MCF 10A (cell line): ENCODE measurements around the gene RFC1. TPM values are rescaled to one million over a fixed set of nuclear protein-coding genes. Genes with fewer than 3 reads are reported as not detected.

Source experiments
- BruUV-seq: library from RNA; stranded (reverse); fragments of 400-500 nt; replicated peaks from 2 replicates; lab custom pipeline; 2021; lab: Mats Ljungman, UMichigan
- CTCF ChIA-PET: fragments of 300-600 bp; sonication (Branson Sonifier 250); formaldehyde crosslinking; extraction: SDS; loops from one replicate; lab custom pipeline; 2021; ENCODE audit warnings: antibody characterized with exemption, inconsistent platforms; lab: Yijun Ruan, JAX
- POLR2A ChIA-PET: fragments of 300-600, 350-650 bp; sonication (Branson Sonifier 250); formaldehyde crosslinking; extraction: SDS; loops from one replicate; lab custom pipeline; 2020; ENCODE audit warnings: antibody characterized with exemption, inconsistent platforms; lab: Yijun Ruan, JAX
- DNase-seq: peaks from one replicate; pipeline ENCODE4 v3.0.0-alpha.2; 2018; ENCODE audit not compliant: unreplicated experiment
- H3K27ac Mint-ChIP-seq: one replicate; pipeline ENCODE4 v1.8.0; 2022; ENCODE audit warnings: mild to moderate bottlenecking, low read depth, mixed read lengths; ENCODE audit not compliant: unreplicated experiment
- H3K27me3 Mint-ChIP-seq: one replicate; pipeline ENCODE4 v1.8.0; 2022; ENCODE audit warnings: mixed read lengths; ENCODE audit not compliant: insufficient read depth, unreplicated experiment
- H3K36me3 Mint-ChIP-seq: one replicate; pipeline ENCODE4 v1.8.0; 2022; ENCODE audit warnings: mild to moderate bottlenecking, moderate library complexity, mixed read lengths; ENCODE audit not compliant: insufficient read depth, unreplicated experiment
- H3K4me1 Mint-ChIP-seq: one replicate; pipeline ENCODE4 v1.8.0; 2022; ENCODE audit warnings: mixed read lengths; ENCODE audit not compliant: insufficient read depth, unreplicated experiment
- H3K4me3 Mint-ChIP-seq: one replicate; pipeline ENCODE4 v1.8.0; 2022; ENCODE audit warnings: mild to moderate bottlenecking, moderate library complexity, mixed read lengths; ENCODE audit not compliant: unreplicated experiment
- H3K9me3 Mint-ChIP-seq: one replicate; pipeline ENCODE4 v1.8.0; 2022; ENCODE audit warnings: mixed read lengths; ENCODE audit not compliant: unreplicated experiment
- intact Hi-C: fragments of 100-400 bp; cut with micrococcal nuclease; formaldehyde crosslinking; loops from 2 replicates; pipeline ENCODE4 v1.14.1; 2022
- total RNA-seq: library from RNA; stranded (reverse); gene quantifications from 2 replicates; pipeline ENCODE4 v1.2.3, GENCODE V29; 2022
- TF ChIP-seq, protein P1 (sequence below): fragments of 200-600 bp; IDR thresholded peaks from one replicate; pipeline ENCODE4 v1.8.0; 2022; ENCODE audit warnings: antibody characterized with exemption, mild to moderate bottlenecking; ENCODE audit not compliant: unreplicated experiment

The RFC1 gene
- total RNA-seq, 1 experiment from 2014 or later, result 99.5 TPM

DNA sequence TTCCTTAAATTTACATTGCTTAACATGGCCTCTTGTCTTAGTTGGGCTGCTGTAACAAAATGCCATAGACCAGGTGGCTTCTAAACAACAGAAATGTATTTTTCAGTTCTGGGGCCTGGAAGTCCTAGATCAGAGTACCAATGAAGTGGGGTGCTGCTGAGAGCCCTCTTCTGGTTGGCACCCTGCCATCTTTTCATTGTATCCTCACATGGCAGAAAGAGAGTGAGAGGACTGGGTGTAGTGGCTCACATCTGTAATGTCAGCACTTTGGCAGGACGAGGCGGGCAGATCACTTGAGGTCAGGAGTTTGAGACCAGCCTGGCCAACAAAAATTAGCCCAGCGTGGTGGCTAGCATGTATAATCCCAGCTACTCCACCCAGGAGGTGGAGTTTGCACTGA lies 28.5 kb upstream of the RFC1 start:
- no peaks in the 10 kb centered on the region for H3K9me3 Mint-ChIP-seq
- ChIA-PET CTCF (no interaction called here), POLR2A (no interaction called here)
- no peak overlapping the region for H3K4me3 Mint-ChIP-seq
- BruUV-seq, result no TSS peak
- H3K4me1 Mint-ChIP-seq, result no peaks in the 10 kb centered on the region
- intact Hi-C loops, result no loop called here
- H3K36me3 Mint-ChIP-seq, result no peaks in the 10 kb centered on the region
- DNase-seq, result no peak
- TF ChIP-seq, protein P1, sequence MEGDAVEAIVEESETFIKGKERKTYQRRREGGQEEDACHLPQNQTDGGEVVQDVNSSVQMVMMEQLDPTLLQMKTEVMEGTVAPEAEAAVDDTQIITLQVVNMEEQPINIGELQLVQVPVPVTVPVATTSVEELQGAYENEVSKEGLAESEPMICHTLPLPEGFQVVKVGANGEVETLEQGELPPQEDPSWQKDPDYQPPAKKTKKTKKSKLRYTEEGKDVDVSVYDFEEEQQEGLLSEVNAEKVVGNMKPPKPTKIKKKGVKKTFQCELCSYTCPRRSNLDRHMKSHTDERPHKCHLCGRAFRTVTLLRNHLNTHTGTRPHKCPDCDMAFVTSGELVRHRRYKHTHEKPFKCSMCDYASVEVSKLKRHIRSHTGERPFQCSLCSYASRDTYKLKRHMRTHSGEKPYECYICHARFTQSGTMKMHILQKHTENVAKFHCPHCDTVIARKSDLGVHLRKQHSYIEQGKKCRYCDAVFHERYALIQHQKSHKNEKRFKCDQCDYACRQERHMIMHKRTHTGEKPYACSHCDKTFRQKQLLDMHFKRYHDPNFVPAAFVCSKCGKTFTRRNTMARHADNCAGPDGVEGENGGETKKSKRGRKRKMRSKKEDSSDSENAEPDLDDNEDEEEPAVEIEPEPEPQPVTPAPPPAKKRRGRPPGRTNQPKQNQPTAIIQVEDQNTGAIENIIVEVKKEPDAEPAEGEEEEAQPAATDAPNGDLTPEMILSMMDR, result no peak
- no peak overlapping the region for H3K27ac Mint-ChIP-seq
- no peaks in the 10 kb centered on the region for H3K27me3 Mint-ChIP-seq

DNA sequence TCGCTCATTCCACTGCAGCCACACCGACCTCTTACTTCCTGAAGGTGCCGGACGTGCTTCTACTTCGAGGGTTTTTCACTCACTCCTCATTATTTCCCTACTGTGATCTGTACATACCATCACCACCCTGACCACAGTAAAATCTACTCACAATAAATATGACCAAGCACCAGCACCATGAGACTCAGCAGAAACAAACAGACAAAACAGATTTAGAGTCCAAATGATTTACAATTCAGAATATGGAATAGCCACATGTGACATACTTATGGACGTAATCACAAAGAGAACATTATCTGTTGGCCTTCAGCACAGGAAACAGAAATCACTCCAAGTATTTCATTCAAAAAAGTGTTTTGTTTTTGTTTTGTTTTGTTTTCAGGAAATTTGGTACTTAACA lies 24.4 kb upstream of the RFC1 start:
- POLR2A ChIA-PET, result no interaction called here

DNA sequence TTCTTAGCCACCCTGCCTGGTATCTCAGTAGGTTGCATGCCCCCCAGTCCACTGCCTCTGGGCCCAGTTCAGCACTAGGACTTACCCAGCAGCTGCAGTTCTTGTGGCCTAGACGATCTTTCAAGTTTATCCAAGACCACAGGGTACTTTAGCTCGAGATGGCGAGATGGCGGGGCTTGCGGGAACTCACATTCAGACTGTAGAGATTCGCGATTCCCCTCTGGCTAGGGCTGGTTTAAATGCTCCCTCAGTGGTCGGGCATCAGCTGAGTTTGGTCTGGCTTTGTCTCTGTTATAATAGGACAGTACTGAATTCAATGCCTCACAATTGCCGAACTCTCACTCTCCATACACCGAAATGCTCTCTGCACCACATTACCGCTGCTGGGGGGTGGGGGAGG lies 18.4 kb upstream of the RFC1 start:
- TF ChIP-seq, protein P1, result no peak
- H3K4me1 Mint-ChIP-seq, result no peaks in the 10 kb centered on the region
- no peak for DNase-seq
- ChIA-PET POLR2A (interaction anchor here (0.9 kb wide), 1 partner anchor 64 kb away, joined by 4 read pairs; no protein-coding TSS in a partner anchor), CTCF (interaction anchor here (0.5 to 1.0 kb wide), 3 partner anchors 9 to 286 kb away, joined by 3 to 5 read pairs (median 3); no protein-coding TSS in a partner anchor)
- H3K27me3 Mint-ChIP-seq, result peaks cover 33% of the 10 kb centered on the region
- intact Hi-C loops, result no loop called here
- no peaks in the 10 kb centered on the region for H3K36me3 Mint-ChIP-seq
- no peak overlapping the region for H3K4me3 Mint-ChIP-seq
- BruUV-seq, result no TSS peak
- H3K27ac Mint-ChIP-seq, result no peak overlapping the region
- peaks cover 8% of the 10 kb centered on the region for H3K9me3 Mint-ChIP-seq

More for the DNA sequence above, 24.4 kb upstream of the RFC1 start:
- no peak for DNase-seq
- intact Hi-C loops, result no loop called here
- BruUV-seq, result no TSS peak
- no peaks in the 10 kb centered on the region for H3K9me3 Mint-ChIP-seq
- TF ChIP-seq, protein P1, result no peak
- CTCF ChIA-PET, result no interaction called here
- H3K27me3 Mint-ChIP-seq, result no peaks in the 10 kb centered on the region
- H3K36me3 Mint-ChIP-seq, result no peaks in the 10 kb centered on the region
- H3K27ac Mint-ChIP-seq, result no peak overlapping the region
- H3K4me1 Mint-ChIP-seq, result no peaks in the 10 kb centered on the region
- H3K4me3 Mint-ChIP-seq, result no peak overlapping the region

DNA sequence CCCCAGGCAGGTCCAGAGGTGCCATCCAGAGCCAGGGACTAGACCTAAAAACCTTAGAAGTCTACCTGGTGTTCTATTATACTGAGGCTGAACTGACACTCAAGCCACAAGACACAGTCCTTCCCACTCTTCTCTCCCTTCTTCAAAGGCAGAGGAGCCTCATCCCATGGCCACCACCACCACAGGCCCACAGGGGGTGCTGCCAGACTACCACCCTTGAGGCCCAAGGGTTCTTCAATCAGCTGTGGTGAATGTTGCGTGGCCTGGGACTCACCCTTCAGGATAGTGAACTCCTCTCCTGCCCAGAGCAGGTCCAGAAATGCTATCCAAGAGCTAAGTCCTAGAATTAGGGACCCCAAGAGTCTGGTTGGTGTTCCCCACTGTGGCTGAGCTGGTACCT lies 17.5 kb upstream of the RFC1 start:
- ChIA-PET CTCF (interaction anchor here (0.7 to 1.0 kb wide), 2 partner anchors 10 to 26 kb away, joined by 3 read pairs; no protein-coding TSS in a partner anchor), POLR2A (no interaction called here)
- no TSS peak for BruUV-seq
- intact Hi-C loops, result no loop called here
- TF ChIP-seq, protein P1, result no peak
- no peak for DNase-seq
- Mint-ChIP-seq H3K27ac (no peak overlapping the region), H3K4me1 (no peaks in the 10 kb centered on the region), H3K9me3 (peaks cover 9% of the 10 kb centered on the region), H3K27me3 (peaks cover 42% of the 10 kb centered on the region), H3K36me3 (no peaks in the 10 kb centered on the region), H3K4me3 (no peak overlapping the region)
